CD14-positive monocyte (primary cell): ENCODE measurements around the gene TRIM29. TPM values are rescaled to one million over a fixed set of nuclear protein-coding genes. Genes with fewer than 3 reads are reported as not detected.

Experiments
- DNase-seq, 3 donors: peaks; one replicate each; pipeline ENCODE4 v3.0.0-alpha.2; 2011 to 2022
- H2AFZ ChIP-seq: 2 replicates; pipeline ENCODE4 v1.6.0; 2012; ENCODE audit warnings: mild to moderate bottlenecking, low read depth, low read length, inconsistent platforms; ENCODE audit not compliant: insufficient read depth, poor library complexity, severe bottlenecking
- H3K27ac ChIP-seq, 2 donors: 1 replicate in 1 of 2; 2 replicates in 1 of 2; pipeline ENCODE4 v1.5.1; 2012 to 2013; ENCODE audit warnings: low read length in 2 of 2, control low read depth in 1 of 2, inconsistent platforms in 1 of 2, low read depth in 1 of 2, mild to moderate bottlenecking in 1 of 2
- H3K27me3 ChIP-seq, 2 donors: one replicate each; pipeline versions ENCODE4 v1.6.0 to v1.6.1; 2011 to 2013; ENCODE audit warnings: low read length in 2 of 2; ENCODE audit not compliant: control insufficient read depth in 2 of 2, insufficient read depth in 2 of 2
- H3K36me3 ChIP-seq, 2 donors: replicated peaks in 1 of 2; 1 replicate in 1 of 2; 2 replicates in 1 of 2; pipeline versions ENCODE4 v1.5.1 to v1.6.1; 2012 to 2013; ENCODE audit warnings: low read length in 2 of 2, control low read depth in 1 of 2, inconsistent platforms in 1 of 2, mild to moderate bottlenecking in 1 of 2; ENCODE audit not compliant: insufficient read depth in 2 of 2, control insufficient read depth in 1 of 2
- H3K4me1 ChIP-seq, 2 donors: 1 replicate in 1 of 2; 2 replicates in 1 of 2; pipeline versions ENCODE4 v1.5.1 to v1.6.1; 2012 to 2013; ENCODE audit warnings: low read length in 2 of 2, control low read depth in 1 of 2, inconsistent platforms in 1 of 2, mild to moderate bottlenecking in 1 of 2, moderate library complexity in 1 of 2; ENCODE audit not compliant: insufficient read depth in 2 of 2, control insufficient read depth in 1 of 2
- H3K4me2 ChIP-seq: replicated peaks from 2 replicates; pipeline ENCODE3; 2012; ENCODE audit warnings: low read length, moderate library complexity, mild to moderate bottlenecking; ENCODE audit not compliant: poor library complexity, severe bottlenecking; ENCODE audit errors: extremely low read depth
- H3K4me3 ChIP-seq, 3 experiments: fragments of 200-600 bp in 1 of 3; sonication (generic) in 1 of 3; replicated peaks in 1 of 3; 1 replicate in 2 of 3; 2 replicates in 1 of 3; pipeline ENCODE4 v1.5.1; 2011 to 2013; ENCODE audit warnings: low read length in 3 of 3, mild to moderate bottlenecking in 3 of 3, control low read depth in 2 of 3, low read depth in 2 of 3, inconsistent platforms in 1 of 3, moderate library complexity in 1 of 3
- H3K79me2 ChIP-seq: 2 replicates; pipeline ENCODE4 v1.6.0; 2012; ENCODE audit warnings: mild to moderate bottlenecking, control low read depth, inconsistent platforms, low read length, moderate library complexity; ENCODE audit not compliant: insufficient read depth
- H3K9ac ChIP-seq: 2 replicates; pipeline ENCODE4 v1.6.0; 2017; ENCODE audit warnings: low read length, mild to moderate bottlenecking; ENCODE audit not compliant: insufficient read depth, poor library complexity, severe bottlenecking
- H3K9me3 ChIP-seq, 2 donors: replicated peaks in 1 of 2; 1 replicate in 1 of 2; 2 replicates in 1 of 2; pipeline versions ENCODE4 v1.5.1 to v1.6.1; 2012 to 2013; ENCODE audit warnings: low read length in 2 of 2, control low read depth in 1 of 2; ENCODE audit not compliant: control insufficient read depth in 1 of 2, insufficient read depth in 1 of 2
- H4K20me1 ChIP-seq: 2 replicates; pipeline ENCODE4 v1.6.0; 2012; ENCODE audit warnings: mild to moderate bottlenecking, low read length, control low read depth, moderate library complexity; ENCODE audit not compliant: insufficient read depth
- H3K27ac Mint-ChIP-seq, 7 donors: one replicate each; pipeline ENCODE4 v1.8.0; 2020; ENCODE audit warnings: mild to moderate bottlenecking in 7 of 7, mixed read lengths in 7 of 7, moderate library complexity in 6 of 7, inconsistent platforms in 2 of 7
- H3K27me3 Mint-ChIP-seq, 3 donors: one replicate each; pipeline ENCODE4 v1.8.0; 2021 to 2022; ENCODE audit warnings: low read depth in 3 of 3, mild to moderate bottlenecking in 3 of 3, mixed read lengths in 3 of 3, moderate library complexity in 3 of 3, inconsistent platforms in 1 of 3
- H3K36me3 Mint-ChIP-seq, 2 donors: one replicate each; pipeline ENCODE4 v1.8.0; 2020; ENCODE audit warnings: mixed read lengths in 2 of 2, inconsistent platforms in 1 of 2, mild to moderate bottlenecking in 1 of 2
- H3K4me1 Mint-ChIP-seq: one replicate; pipeline ENCODE4 v1.8.0; 2020; ENCODE audit warnings: mild to moderate bottlenecking, mixed read lengths
- H3K4me3 Mint-ChIP-seq, 2 donors: one replicate each; pipeline ENCODE4 v1.8.0; 2020; ENCODE audit warnings: mild to moderate bottlenecking in 2 of 2, mixed read lengths in 2 of 2, moderate library complexity in 1 of 2
- H3K9me3 Mint-ChIP-seq, 7 donors: one replicate each; pipeline ENCODE4 v1.8.0; 2020 to 2022; ENCODE audit warnings: mixed read lengths in 7 of 7, mild to moderate bottlenecking in 6 of 7, moderate library complexity in 6 of 7, inconsistent platforms in 2 of 7
- WGBS: methylation state at CpG from one replicate; pipeline ENCODE4 v1.1.5; 2013; ENCODE audit warnings: missing lambda C conversion rate; ENCODE audit not compliant: insufficient coverage; 5-methylcytosine and 5-hydroxymethylcytosine counted together
- intact Hi-C, 2 donors: fragments of 100-400 bp; cut with micrococcal nuclease; formaldehyde crosslinking; loops; one replicate each; pipeline versions ENCODE4 v1.15.0 to v1.15.1; 2023
- polyA plus RNA-seq, 3 donors: library from polyadenylated mRNA; depleted of rRNA in 1 of 3; unstranded in 2 of 3; stranded (reverse) in 1 of 3; fragments of 300-500 nt in 2 of 3; fragments of >200 nt in 1 of 3; fragmentation: Illumina TruSeq in 2 of 3; gene quantifications; 1 replicate in 2 of 3; 2 replicates in 1 of 3; pipeline ENCODE4 v1.2.3, GENCODE V29; 2012 to 2021
- TF ChIP-seq, protein P1 (sequence below): fragments of 200-600 bp; IDR thresholded peaks from one replicate; pipeline ENCODE4 v1.8.0; 2022; ENCODE audit warnings: antibody characterized with exemption, mild to moderate bottlenecking

The TRIM29 gene
- polyA plus RNA-seq, 3 donors, result not detected

DNA sequence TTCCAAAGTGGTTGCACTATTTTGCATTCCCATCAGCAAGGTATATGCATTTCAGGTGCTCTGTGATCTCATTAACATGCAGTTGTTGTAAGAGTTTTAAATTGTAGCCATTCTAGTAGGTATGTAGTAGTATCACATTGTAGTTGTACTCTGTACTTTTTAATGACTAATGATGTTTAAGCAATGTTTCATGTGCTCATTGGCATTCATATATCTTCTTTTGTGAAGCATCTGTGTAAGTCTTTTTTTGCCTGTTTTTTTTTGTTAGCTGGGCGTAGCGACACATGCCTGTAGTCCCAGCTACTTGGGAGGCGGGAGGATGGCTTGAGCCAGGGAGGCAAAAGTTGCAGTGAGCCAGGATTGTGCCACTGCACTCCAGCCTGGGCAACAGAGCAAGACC lies 11.3 kb upstream of the TRIM29 start:
- Histone ChIP-seq H3K36me3 (no peaks in the 10 kb centered on the region), H3K9me3 (no peaks in the 10 kb centered on the region), H3K27ac (no peak overlapping the region), H3K4me3 (no peak overlapping the region), H3K4me1 (no peaks in the 10 kb centered on the region), H3K79me2 (no peaks in the 10 kb centered on the region), H4K20me1 (no peaks in the 10 kb centered on the region), H3K27me3 (peaks cover 2 to 9% of the 10 kb centered on the region in 2 donors), H3K4me2 (no peak overlapping the region), H3K9ac (no peak overlapping the region), H2AFZ (no peak overlapping the region)
- TF ChIP-seq, protein P1, sequence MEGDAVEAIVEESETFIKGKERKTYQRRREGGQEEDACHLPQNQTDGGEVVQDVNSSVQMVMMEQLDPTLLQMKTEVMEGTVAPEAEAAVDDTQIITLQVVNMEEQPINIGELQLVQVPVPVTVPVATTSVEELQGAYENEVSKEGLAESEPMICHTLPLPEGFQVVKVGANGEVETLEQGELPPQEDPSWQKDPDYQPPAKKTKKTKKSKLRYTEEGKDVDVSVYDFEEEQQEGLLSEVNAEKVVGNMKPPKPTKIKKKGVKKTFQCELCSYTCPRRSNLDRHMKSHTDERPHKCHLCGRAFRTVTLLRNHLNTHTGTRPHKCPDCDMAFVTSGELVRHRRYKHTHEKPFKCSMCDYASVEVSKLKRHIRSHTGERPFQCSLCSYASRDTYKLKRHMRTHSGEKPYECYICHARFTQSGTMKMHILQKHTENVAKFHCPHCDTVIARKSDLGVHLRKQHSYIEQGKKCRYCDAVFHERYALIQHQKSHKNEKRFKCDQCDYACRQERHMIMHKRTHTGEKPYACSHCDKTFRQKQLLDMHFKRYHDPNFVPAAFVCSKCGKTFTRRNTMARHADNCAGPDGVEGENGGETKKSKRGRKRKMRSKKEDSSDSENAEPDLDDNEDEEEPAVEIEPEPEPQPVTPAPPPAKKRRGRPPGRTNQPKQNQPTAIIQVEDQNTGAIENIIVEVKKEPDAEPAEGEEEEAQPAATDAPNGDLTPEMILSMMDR, result no peak
- Mint-ChIP-seq H3K4me3 (no peak overlapping the region), H3K36me3 (no peaks in the 10 kb centered on the region), H3K27me3 (peaks cover 29 to 46% (median 35%) of the 10 kb centered on the region in 3 donors), H3K9me3 (peaks cover 0 to 7% (median 4%) of the 10 kb centered on the region in 7 donors), H3K4me1 (no peaks in the 10 kb centered on the region), H3K27ac (no peak overlapping the region)
- intact Hi-C loops, result no loop called here
- WGBS, result no CpG with 5 or more reads among the region's 3 CpGs
- DNase-seq, result no peak

DNA sequence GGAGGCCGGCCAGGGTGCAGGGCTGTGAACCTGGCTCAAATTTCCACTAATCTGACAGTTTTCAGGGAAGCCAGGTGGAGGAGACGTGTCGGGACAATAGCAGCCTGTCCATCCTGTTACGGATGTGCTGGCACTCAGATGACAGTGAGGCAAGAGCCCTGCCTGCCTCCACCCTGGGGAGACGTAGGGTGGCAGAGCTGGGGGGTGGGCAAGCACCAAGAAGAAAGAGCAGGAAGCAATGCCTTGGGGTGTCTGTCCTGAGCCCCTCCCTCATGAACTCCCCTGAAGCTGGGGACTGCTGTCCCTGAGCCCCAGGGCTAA lies 10.0 kb upstream of the TRIM29 start:
- H3K4me2 ChIP-seq, result no peak overlapping the region
- WGBS, result 72% methylated on average over 4 of the region's 5 CpGs
- no peaks in the 10 kb centered on the region for H3K4me1 Mint-ChIP-seq
- no peak overlapping the region for H2AFZ ChIP-seq
- no peaks in the 10 kb centered on the region for H3K36me3 Mint-ChIP-seq
- no peaks in the 10 kb centered on the region for H3K79me2 ChIP-seq
- H3K27me3 ChIP-seq, result peaks cover 2 to 9% of the 10 kb centered on the region in 2 donors
- no peak overlapping the region for H3K27ac ChIP-seq
- intact Hi-C loops, result no loop called here
- H3K27ac Mint-ChIP-seq, result no peak overlapping the region
- TF ChIP-seq, protein P1, result no peak
- H3K36me3 ChIP-seq, result no peaks in the 10 kb centered on the region
- no peak overlapping the region for H3K4me3 Mint-ChIP-seq
- H3K9me3 ChIP-seq, result no peaks in the 10 kb centered on the region
- H3K4me1 ChIP-seq, result no peaks in the 10 kb centered on the region
- H4K20me1 ChIP-seq, result no peaks in the 10 kb centered on the region
- H3K27me3 Mint-ChIP-seq, result peaks cover 27 to 42% (median 32%) of the 10 kb centered on the region in 3 donors
- DNase-seq, result no peak
- peaks cover 0 to 7% (median 4%) of the 10 kb centered on the region in 7 donors for H3K9me3 Mint-ChIP-seq
- no peak overlapping the region for H3K4me3 ChIP-seq
- H3K9ac ChIP-seq, result no peak overlapping the region
